D721Med (cell line): Measurements from ENCODE around the gene PILRB.

Experiments used
- DNase-seq: peaks from one replicate; pipeline ENCODE4 v3.0.0; 2011; ENCODE audit warnings: low spot score; ENCODE audit not compliant: insufficient read length
- FAIRE-seq: peaks from 2 replicates; lab custom pipeline; 2011; peaks lifted over from hg19 to GRCh38; lab: Jason Lieb, UNC
- CTCF ChIP-seq: IDR thresholded peaks from 2 replicates; pipeline ENCODE4 v1.5.1; 2012; ENCODE audit warnings: mild to moderate bottlenecking, control low read depth; ENCODE audit not compliant: insufficient read depth; ENCODE audit errors: missing control alignments

The PILRB gene

GRCh38 chr7:100402241-100402640, 44.3 kb downstream of the PILRB start:
- TF ChIP-seq CTCF, result no peak
- no peak for DNase-seq
- no peak for FAIRE-seq

GRCh38 chr7:100406767-100407166, 48.9 kb downstream of the PILRB start:
- FAIRE-seq, result no peak
- no peak for DNase-seq
- TF ChIP-seq CTCF, result no peak

- no peak for FAIRE-seq
- no peak for DNase-seq
- peak; percentile 73 for TF ChIP-seq CTCF
Measured at GRCh38 chr7:100407285-100408180, 49.6 kb downstream of the PILRB start.

GRCh38 chr7:100411101-100411500, 53.2 kb downstream of the PILRB start:
- FAIRE-seq (no peak), DNase-seq (no peak)
- no peak for TF ChIP-seq CTCF

GRCh38 chr7:100413346-100413745, 55.4 kb downstream of the PILRB start:
- DNase-seq (no peak), FAIRE-seq (no peak)
- TF ChIP-seq CTCF, result no peak

GRCh38 chr7:100413889-100414288, 56.0 kb downstream of the PILRB start:
- no peak for DNase-seq
- FAIRE-seq, result no peak
- TF ChIP-seq CTCF, result no peak

GRCh38 chr7:100415448-100415847, 57.5 kb downstream of the PILRB start:
- TF ChIP-seq CTCF, result no peak
- DNase-seq, result no peak
- FAIRE-seq, result no peak
